Pons (tissue), 1 donor: ENCODE results near the gene STX16.

Experiments used
- DNase-seq: peaks from one replicate; pipeline ENCODE4 v3.0.0-alpha.2; 2016; ENCODE audit warnings: low spot score

STX16 gene

GRCh38 chr20:58697867-58698703, 47.0 kb downstream of the STX16 start:
- DNase-seq, result no peak

- no peak for DNase-seq
Observed at GRCh38 chr20:58698741-58699622, 47.9 kb downstream of the STX16 start.

- no peak for DNase-seq
Observed at GRCh38 chr20:58699623-58700107, 48.6 kb downstream of the STX16 start.

DNA sequence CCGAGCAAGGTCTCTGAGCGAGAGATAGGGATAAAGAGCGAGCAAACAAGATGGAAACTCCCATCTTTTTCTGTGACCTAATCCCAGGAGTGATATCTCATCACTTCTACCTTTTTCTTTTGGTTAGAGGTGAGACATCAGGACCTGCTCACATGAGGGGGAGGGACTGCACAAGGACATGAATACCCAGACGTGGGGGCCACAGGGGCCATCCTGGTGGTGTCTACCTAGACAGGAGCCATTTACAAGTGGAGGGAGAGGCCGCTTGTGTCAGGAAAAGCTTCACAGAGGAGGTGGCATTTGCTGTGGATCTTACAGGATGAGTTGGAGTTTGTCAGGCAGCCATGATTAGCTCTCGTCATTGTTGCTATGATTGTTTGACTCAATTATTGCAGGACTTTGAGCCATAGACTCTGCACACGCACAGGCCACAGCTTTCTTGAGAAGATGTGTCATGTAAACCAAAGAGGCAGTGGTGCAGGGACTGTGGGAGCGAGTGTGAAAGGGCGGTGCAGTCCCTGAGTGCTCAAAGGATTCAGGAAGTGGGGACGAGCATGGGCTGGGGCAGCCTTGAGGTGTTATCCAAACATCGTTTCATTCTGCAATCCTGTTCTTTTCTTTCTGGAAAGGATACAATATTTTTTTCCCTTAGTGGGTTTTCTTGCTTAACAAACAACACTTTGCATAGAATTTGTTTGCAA, 49.2 kb downstream of the STX16 start:
- no peak for DNase-seq

DNA sequence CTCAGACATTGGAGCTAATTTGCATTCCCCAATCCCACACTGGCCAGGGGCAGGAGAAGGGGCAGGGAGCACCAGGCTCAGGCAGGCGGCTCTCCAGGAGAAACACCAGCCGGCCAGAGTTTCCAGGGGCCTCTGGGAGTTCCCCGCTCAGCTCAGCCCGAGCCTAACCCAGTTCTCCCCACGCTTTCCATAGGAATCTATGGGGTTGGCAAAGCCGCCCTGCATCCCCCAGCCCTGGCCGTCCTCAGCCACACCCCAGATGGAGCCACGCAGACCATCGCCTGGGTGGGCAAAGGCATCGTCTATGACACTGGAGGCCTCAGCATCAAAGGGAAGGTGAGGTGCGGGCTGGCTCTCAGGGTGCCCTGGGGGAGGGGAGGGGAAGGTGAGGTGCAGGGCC, 49.7 kb downstream of the STX16 start:
- no peak for DNase-seq

- no peak for DNase-seq
Observed at GRCh38 chr20:58701431-58702160, 50.5 kb downstream of the STX16 start.

GRCh38 chr20:58702161-58702510, 51.1 kb downstream of the STX16 start:
- DNase-seq, result no peak

- DNase-seq, result no peak
Observed at GRCh38 chr20:58702859-58703648, 52.0 kb downstream of the STX16 start.

GRCh38 chr20:58703765-58704371, 52.8 kb downstream of the STX16 start:
- no peak for DNase-seq

GRCh38 chr20:58705208-58705926, 54.3 kb downstream of the STX16 start:
- no peak for DNase-seq

- no peak for DNase-seq
Observed at GRCh38 chr20:58706150-58706892, 55.2 kb downstream of the STX16 start.

DNA sequence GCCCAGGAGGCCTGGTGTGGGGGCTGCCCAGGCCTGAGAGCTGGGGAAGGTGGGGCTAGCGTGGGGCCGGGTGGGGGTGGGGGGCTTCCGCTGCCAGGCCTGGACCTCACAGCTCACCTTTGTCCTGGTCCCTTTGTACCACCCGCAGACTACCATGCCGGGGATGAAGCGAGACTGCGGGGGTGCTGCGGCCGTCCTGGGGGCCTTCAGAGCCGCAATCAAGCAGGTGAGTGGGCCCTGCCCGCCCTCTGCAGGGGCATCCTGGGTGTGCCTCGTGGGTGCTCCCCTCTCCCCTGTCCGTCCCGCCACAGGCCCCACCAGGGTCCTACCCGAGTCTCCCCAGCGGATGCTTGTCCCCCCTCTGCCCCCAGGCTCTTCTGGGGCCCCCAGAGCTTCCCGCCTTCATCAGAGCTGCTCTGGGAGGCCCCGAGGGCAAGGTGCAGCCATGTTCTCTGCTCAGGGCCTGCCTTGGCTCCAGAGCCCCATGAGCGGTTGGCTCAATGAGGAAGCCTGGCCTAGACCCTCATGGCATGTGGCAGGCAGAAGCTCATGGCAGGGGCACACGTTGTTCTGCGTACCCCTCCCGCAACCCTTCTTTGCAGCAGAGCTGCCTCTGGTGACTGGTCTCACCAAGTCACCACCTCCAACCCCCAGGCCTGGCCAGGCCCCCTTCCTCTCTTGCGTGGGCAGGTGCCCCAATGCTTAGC, 56.0 kb downstream of the STX16 start:
- DNase-seq, result no peak

DNA sequence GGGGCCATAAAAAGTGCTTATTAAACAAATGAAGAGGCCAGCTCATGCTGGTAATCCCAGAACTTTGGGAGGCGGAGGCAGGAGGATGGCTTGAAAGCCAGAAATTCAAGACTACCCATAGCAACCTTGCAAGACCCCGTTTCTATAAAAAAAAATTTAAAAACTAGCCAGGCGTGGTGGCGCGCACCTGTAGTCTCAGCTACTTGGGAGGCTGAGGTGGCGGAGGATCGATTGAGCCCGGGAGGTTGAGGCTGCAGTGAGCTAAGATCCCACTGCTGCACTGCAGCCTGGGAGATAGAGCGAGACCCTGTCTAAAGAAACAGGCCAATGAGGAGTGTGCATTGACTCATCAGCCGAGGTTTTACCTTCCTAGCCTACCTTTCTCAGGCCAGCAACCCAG, 56.7 kb downstream of the STX16 start:
- no peak for DNase-seq

GRCh38 chr20:58708246-58708931, 57.3 kb downstream of the STX16 start:
- no peak for DNase-seq

GRCh38 chr20:58709013-58709702, 58.1 kb downstream of the STX16 start:
- DNase-seq, result no peak

DNA sequence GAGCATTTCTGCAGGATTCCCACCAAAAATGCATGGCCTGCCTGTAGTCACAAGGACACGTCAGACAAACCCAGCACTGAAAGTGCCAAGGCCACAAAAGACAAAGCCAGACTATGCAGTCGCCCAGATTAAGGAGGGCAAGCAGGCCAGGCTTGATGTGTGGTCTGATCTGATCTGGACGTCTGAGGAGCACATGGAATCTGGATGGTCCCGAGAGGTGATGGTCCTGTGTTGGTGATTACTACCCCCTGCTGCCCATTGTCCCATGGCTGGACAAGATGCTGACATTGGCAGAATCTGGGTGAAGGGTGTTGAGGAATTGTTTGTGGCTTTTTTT, 58.6 kb downstream of the STX16 start:
- DNase-seq, result no peak
